Fibroblast of villous mesenchyme (primary cell): ENCODE data around the gene MZT1. TPM values are rescaled to one million over a fixed set of nuclear protein-coding genes. Genes with fewer than 3 reads are reported as not detected.
"Not testable (repeated sequence)": the region's sequence is repeated elsewhere in the genome, so short reads cannot be mapped to it uniquely, and the experiment has no call there.

Source experiments
- DNase-seq: peaks from one replicate; pipeline ENCODE4 v3.0.0-alpha.2; 2010; ENCODE audit warnings: low read depth
- H3K4me3 ChIP-seq: 2 replicates; pipeline ENCODE4 v1.5.1; 2011; ENCODE audit warnings: low read depth, mild to moderate bottlenecking, low read length
- total RNA-seq: library from RNA; depleted of rRNA; stranded (reverse); fragments of >200 nt; gene quantifications from 2 replicates; pipeline ENCODE4 v1.2.3, GENCODE V29; 2012
- TF ChIP-seq, protein P1 (sequence below): IDR thresholded peaks from 2 replicates; pipeline ENCODE4 v1.5.1; 2012; ENCODE audit warnings: low read depth, mild to moderate bottlenecking, low read length; ENCODE audit not compliant: insufficient read depth

MZT1 gene
- total RNA-seq, 1 donor = 21.2 TPM

DNA sequence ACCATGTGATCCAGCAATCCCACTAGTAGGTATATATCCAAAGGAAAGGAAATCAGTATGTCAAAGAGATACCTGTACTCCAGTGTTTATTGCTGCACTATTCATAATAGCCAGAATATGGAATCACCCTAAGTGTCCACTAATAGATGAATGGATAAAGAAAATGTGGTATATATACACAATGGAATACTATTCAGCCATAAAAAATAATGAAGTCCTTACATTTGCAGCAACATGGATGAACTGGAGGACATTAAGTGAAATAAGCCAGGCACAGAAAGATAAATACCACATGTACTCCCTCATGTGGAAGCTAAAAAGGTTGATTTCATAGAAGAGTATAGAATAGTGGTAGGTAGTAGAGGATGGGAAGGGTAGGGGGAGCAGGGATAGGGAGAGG lies 23.8 kb upstream of the MZT1 start:
- TF ChIP-seq, protein P1, sequence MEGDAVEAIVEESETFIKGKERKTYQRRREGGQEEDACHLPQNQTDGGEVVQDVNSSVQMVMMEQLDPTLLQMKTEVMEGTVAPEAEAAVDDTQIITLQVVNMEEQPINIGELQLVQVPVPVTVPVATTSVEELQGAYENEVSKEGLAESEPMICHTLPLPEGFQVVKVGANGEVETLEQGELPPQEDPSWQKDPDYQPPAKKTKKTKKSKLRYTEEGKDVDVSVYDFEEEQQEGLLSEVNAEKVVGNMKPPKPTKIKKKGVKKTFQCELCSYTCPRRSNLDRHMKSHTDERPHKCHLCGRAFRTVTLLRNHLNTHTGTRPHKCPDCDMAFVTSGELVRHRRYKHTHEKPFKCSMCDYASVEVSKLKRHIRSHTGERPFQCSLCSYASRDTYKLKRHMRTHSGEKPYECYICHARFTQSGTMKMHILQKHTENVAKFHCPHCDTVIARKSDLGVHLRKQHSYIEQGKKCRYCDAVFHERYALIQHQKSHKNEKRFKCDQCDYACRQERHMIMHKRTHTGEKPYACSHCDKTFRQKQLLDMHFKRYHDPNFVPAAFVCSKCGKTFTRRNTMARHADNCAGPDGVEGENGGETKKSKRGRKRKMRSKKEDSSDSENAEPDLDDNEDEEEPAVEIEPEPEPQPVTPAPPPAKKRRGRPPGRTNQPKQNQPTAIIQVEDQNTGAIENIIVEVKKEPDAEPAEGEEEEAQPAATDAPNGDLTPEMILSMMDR = no peak
- no peak for DNase-seq
- no peak overlapping the region for H3K4me3 ChIP-seq

DNA sequence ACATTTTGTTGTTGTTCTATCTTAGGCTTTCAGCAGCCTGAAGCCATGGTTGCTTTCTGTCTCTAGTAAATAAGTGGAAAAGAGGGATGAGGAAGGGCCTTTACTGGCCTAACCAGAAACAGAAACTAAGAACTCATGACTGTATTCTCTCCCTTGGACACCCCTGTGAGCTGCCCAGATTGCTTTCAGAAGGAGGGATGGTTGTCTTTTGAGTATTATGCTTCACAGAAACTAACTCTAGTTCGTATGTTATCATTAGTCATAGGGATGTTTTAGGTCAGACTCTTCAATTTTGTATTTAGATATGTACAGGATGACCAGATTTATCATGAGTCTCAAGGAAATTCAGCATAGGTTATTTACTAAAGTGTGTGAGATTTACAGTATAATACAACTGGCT lies 17.8 kb upstream of the MZT1 start:
- peak; percentile 29 for DNase-seq
- TF ChIP-seq, protein P1 = no peak
- H3K4me3 ChIP-seq = no peak overlapping the region

DNA sequence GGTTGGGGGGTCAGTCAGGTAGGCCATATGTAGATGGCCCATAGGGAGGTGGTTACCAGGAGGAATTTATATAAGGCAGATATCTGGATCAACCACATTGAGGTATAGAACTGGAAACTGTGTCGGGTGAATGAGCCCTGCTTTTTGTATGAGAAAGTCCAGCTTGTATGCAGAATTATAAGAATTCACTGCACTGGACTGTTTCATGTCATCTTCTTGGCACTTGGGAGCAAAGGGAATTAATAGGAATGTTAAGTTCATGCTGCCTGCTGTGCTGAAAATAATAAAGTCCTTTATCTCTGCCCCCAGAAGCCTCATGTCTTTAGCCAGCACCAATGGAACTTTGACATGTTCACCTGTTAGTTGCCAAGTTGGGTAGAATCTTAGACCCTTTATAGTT lies 12.6 kb upstream of the MZT1 start:
- H3K4me3 ChIP-seq = no peak overlapping the region
- no peak for DNase-seq
- TF ChIP-seq, protein P1 = no peak

DNA sequence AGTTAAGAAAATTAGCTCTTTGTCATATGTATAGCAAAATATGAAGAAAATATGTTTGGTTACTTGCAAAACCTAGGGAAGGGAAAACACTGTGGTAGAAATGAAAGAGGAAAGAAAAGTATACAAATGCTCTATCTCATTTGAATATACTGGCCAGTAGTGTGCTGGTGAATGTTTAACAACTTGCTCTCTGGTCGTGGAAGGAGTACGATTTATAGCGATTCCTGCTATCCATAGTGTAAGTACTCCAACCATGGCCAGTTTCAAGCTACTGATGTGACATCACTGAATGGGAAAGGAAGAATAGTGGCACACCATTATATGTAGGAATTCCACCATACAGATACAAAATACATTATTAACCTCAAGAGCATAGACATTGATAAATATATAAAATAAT lies 9.6 kb upstream of the MZT1 start:
- DNase-seq = no peak
- H3K4me3 ChIP-seq = no peak overlapping the region
- TF ChIP-seq, protein P1 = no peak

DNA sequence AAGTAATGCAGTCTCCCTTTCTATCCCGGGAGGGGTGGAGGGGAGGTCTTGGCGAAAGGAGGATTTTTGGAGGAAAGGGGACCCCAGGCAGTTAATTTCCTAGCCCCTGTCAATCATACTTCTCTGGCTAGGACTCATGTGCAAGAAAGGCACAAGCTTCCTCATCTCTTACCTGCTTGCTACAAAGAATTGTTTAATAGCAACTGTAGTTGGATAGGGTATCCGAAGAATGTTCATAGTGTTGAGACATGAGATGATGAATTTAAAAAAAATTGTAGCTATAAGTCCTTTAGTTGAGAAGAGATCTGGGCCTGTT lies 819 bp upstream of the MZT1 start:
- TF ChIP-seq, protein P1 = no peak
- H3K4me3 ChIP-seq = peak overlapping the region; percentile 80
- no peak for DNase-seq

DNA sequence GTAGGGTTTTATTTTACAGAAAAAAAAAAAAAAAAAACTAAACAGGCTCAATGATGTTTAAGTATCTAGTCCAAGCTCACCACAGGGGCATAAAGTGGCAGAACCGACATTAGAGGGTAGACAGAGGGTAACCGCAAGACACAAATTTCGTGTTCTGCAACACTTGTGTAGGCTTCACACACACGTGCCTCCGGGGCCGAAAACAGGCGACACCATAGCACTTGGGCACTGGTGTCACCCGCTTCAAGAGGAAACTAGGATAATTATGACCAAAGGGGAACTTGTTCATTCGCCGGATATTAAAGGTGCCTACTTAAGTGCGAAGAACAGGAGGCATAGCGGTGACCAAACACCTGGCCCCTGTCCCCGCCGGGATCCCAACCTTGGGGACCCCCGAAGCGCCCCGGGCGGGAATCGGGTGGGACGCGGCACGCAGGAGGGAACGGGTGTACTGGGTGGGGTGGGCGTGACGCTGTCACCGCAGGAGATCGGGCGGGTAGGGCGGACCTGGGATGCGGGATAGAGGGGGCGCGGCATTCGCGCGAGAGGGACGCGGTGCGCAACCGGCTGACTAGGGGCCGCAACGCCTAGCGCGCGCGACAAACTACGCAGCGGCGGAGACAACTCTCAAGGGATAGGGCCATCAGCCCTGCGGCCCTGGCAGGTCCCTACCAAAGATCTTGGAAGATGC lies 558 bp downstream of the MZT1 start:
- TF ChIP-seq, protein P1 = no peak
- DNase-seq = peak; percentile 19
- H3K4me3 ChIP-seq = peak overlapping the region; percentile 80

DNA sequence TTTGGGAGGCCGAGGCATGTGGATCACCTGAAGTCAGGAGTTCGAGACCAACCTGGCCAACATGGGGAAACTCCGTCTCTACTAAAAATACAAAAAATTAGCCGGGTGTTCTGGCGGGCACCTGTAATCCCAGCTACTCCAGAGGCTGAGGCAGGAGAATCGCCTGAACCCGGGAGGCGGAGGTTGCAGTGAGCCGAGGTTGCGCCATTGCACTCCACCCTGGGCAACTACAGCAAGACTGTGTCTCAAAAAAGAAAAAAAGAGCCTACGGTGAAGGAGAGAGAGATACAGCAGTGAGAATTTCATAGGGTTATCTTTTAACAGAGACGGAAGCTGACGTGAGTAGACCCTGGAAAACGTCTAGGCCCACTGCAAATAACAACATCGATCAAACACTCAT lies 1.2 kb downstream of the MZT1 start:
- DNase-seq = not testable (repeated sequence)
- H3K4me3 ChIP-seq = peak overlapping the region; percentile 80
